Left ventricle myocardium superior (tissue), 1 donor: ENCODE results near the gene CNGB1. TPM values are rescaled to one million over a fixed set of nuclear protein-coding genes. Genes with fewer than 3 reads are reported as not detected.
"Not testable (repeated sequence)": the region's sequence is repeated elsewhere in the genome, so short reads cannot be mapped to it uniquely, and the experiment has no call there.

Experiments used
- ATAC-seq: fragments of 200-7000 bp; cut with Tn5 transposase; one replicate; pipeline ENCODE4 v1.9.1; 2020; ENCODE audit warnings: mild to moderate bottlenecking, moderate library complexity
- DNase-seq: peaks from one replicate; pipeline ENCODE4 v3.0.0-alpha.2; 2020
- intact Hi-C: fragments of 100-400 bp; cut with micrococcal nuclease; formaldehyde crosslinking; loops from one replicate; pipeline ENCODE4 v1.11.0; 2022
- total RNA-seq: library from RNA; stranded (reverse); fragmentation: NEBNext Ultra II Directional; extraction: Animal tissue kit (Norgen Biotek cat#: 25700); gene quantifications from one replicate; pipeline ENCODE4 v1.2.1, GENCODE V29; 2021
- donor health status: DM: no; HTN: yes; CAD: no; lungs with severe emphysema.

The CNGB1 gene
- total RNA-seq, 1 donor from 2014 or later, result not detected

DNA sequence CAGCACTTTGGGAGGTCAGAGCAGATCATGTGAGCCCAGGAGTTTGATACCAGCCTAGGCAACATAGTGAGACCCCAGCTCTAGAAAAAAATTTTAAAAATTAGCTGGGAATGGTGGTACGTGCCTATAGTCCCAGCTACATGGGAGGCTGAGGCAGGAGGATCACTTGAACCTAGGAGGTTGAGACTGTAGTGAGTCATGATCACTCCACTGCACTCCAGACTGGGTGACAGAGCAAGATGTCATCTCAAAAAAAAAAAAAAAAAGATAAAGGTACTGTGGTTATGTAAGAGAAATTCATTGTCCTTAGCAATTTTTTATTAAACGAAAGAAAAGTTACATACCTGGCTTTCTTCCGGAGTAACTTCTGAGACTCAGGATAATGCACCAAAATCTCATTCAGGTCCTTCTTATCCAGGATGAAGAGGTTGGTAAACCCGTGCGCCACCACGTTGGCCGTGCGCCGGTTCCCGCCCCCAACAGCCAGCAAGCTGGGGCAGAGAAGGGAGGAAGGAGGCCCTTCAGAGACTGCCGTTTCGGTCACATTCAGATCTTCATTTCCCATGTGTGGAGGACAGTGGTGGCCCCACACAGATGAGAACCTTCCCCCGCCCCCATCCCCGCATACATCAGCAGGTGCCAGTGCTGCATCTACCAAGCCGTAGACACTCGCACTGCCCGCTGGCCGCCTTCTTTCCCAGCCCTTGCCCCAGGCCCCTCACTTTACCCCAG lies 73.7 kb downstream of the CNGB1 start:
- DNase-seq, result no peak
- no peak for ATAC-seq
- intact Hi-C loops, result loop anchor here (5.0 kb wide), 1 partner anchor 110 kb away; no protein-coding TSS in a partner anchor

DNA sequence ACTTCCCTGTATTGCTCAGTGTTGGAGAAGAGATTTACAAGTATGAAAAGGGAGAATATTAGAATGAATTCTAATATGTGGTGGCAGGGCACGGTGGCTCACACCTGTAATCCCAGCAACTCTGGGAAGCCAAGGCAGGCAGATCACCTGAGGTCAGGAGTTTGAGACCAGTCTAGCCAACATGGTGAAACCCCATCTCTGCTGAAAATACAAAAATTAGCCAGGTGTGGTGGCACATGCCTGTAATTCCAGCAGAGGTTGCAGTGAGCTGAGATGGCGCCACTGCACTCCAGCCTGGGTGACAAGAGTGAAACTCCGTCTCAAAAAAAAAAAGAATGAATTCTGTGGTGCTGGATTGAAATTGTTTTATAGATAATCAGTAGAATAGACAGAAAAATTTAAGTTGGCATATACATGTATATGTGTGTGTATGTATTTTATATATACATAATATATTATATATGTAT lies 75.8 kb downstream of the CNGB1 start:
- ATAC-seq, DNase-seq: not testable (repeated sequence)
- intact Hi-C loops, result loop anchor here (5.0 kb wide), 1 partner anchor 112 kb away; no protein-coding TSS in a partner anchor

- intact Hi-C loops, result loop anchor here (5.0 kb wide), 1 partner anchor 113 kb away; no protein-coding TSS in a partner anchor
- DNase-seq, result no peak
- ATAC-seq, result no peak
These were observed 76.4 kb downstream of the CNGB1 start for GRCh38 chr16:57894390-57895080.

- intact Hi-C loops, result no loop called here
- ATAC-seq (peak; percentile 40), DNase-seq (no peak)
These were observed 77.2 kb downstream of the CNGB1 start for GRCh38 chr16:57893559-57894389.

DNA sequence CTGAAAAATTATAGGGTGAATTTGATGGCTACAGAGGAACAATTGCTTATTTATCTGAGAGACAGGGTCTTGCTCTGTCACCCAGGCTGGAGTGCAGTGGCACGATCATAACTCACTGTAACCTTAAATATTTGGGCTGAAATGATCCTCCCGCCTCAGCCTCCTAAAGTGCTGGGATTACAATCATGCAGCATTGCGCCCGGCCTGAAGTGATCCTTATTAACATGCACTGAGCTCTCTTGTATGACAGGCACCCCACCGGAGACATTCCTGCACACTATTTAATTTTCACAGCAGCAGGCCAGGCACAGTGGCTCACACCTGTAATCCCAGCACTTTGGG lies 77.7 kb downstream of the CNGB1 start:
- no peak for DNase-seq
- no peak for ATAC-seq
- intact Hi-C loops, result no loop called here

- ATAC-seq (no peak), DNase-seq (no peak)
- intact Hi-C loops, result no loop called here
These were observed 78.4 kb downstream of the CNGB1 start for GRCh38 chr16:57892447-57893096.

DNA sequence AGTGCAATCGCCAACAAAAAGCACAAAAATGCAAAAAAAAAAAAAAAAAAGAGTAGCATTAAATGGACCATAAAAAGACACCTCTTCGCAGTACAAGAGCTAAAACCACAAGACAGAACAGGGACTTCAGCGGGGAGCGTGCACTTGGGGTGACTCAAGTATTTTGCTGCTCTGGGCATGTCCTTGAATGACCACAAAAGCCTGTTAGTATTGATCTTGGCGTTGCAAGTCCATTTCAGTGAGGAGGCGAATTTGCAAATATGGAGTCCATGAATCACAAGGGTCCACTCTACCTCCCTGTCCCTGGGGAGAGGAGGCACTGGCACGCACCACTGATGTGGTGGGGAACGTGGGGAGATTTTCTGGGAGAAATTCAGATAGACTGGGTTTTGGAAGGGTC lies 78.9 kb downstream of the CNGB1 start:
- ATAC-seq (no peak), DNase-seq (no peak)
- intact Hi-C loops, result no loop called here

DNA sequence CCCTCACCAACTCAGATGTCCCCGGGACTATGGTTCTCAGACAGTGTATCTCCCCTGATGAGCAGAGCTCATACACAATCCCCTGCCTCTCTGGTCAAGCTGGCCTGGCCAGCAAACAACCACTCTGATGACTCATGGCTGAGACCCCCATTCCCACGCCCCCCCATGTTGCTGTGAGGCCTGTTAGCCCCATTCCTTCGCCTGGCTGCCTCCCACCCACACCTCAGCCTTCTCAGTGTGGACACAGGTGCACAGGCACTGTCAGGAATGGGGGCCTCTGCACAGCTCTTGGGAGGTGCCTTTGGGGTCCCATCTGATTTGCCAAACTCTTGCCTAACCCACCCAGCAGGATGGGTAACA lies 80.2 kb downstream of the CNGB1 start:
- DNase-seq (no peak), ATAC-seq (peak; percentile 15)
- intact Hi-C loops, result no loop called here

- ATAC-seq (peak; percentile 82), DNase-seq (no peak)
- intact Hi-C loops, result no loop called here
These were observed 80.8 kb downstream of the CNGB1 start for GRCh38 chr16:57889960-57890751.

GRCh38 chr16:57889522-57889921 lies 81.4 kb downstream of the CNGB1 start:
- DNase-seq (no peak), ATAC-seq (no peak)
- intact Hi-C loops, result no loop called here

GRCh38 chr16:57889111-57889510 lies 81.8 kb downstream of the CNGB1 start:
- intact Hi-C loops, result no loop called here
- no peak for ATAC-seq
- DNase-seq, result no peak

DNA sequence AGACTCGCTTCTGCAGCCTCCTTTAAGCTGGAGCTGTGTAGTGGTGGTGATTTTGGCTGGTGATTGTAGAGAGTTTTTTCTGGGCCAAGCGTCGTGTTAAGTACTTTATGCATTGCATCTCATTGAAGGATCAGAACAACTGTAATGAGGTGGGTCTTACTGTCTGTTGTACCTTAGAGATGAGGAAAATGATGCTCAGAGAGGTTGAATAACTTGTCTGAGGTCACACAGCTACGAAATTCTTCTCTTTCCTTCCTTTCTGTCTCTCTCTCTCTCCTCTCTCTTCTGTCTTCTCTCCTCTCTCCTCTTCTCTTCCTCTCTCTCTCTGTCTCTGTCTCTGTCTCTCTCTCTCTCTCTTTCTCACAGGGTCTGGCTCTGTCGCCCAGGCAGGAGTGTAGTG lies 82.8 kb downstream of the CNGB1 start:
- intact Hi-C loops, result no loop called here
- no peak for ATAC-seq
- no peak for DNase-seq

- intact Hi-C loops, result no loop called here
- DNase-seq, result no peak
- no peak for ATAC-seq
These were observed 83.2 kb downstream of the CNGB1 start for GRCh38 chr16:57887711-57888110.

- ATAC-seq, result no peak
- no peak for DNase-seq
- intact Hi-C loops, result no loop called here
These were observed 84.5 kb downstream of the CNGB1 start for GRCh38 chr16:57886427-57886826.

DNA sequence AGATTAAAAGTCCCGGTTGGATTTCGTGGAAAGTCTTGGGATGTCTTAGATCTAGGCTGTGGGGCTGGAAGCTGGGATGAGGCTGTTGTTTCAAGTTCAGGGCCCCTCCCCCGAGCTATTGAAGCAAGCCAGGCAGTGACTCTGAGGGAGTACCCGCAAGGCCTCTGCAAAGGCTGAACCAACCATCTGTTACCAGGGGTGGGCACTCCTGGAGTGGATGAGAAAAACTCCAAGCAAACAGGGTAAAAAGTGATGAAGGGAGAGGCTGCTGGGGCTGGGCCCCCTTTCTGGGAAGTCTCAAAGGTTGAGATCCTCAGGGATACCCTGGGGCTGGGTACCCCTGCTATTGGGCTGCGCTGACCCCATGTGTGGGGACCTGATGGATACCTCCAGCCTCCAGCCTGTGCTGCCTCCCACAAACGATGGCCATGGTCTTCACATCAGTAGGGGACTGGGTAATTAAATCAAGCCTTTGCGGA lies 86.2 kb downstream of the CNGB1 start:
- ATAC-seq (no peak), DNase-seq (no peak)
- intact Hi-C loops, result loop anchor here (5.0 kb wide), 1 partner anchor 258 kb away; no protein-coding TSS in a partner anchor

- DNase-seq (no peak), ATAC-seq (no peak)
- intact Hi-C loops, result loop anchor here (5.0 kb wide), 1 partner anchor 258 kb away; no protein-coding TSS in a partner anchor
These were observed 86.8 kb downstream of the CNGB1 start for GRCh38 chr16:57883953-57884654.

DNA sequence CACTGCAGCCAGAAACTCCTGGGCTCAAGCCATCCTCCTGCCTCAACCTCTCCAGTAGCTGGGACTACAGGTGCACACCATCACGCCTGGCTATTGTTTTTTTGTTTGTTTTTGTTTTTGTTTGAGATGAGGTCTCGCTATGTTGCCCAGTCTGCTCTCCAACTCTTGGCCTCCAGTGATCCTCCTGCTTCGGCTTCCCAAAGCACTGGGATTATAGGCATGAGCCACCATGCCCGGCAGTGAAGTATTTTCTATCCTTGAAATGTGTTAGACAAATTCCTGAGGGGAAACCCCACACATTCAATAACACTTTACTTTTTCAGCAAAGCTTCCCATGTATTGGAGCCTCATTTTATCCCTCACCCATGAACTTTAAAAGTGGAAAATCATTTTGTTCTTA lies 87.4 kb downstream of the CNGB1 start:
- DNase-seq, result no peak
- intact Hi-C loops, result loop anchor here (5.0 kb wide), 1 partner anchor 259 kb away; no protein-coding TSS in a partner anchor
- ATAC-seq, result no peak

- intact Hi-C loops, result loop anchor here (5.0 kb wide), 1 partner anchor 260 kb away; no protein-coding TSS in a partner anchor
- no peak for ATAC-seq
- no peak for DNase-seq
These were observed 88.1 kb downstream of the CNGB1 start for GRCh38 chr16:57882792-57883191.
